PFSK-1 (cell line): ENCODE data around the gene ATP6V1A.
A peak's percentile ranks its signal among the peaks of the same experiment; 100 is the strongest.

Source experiments
- FOXP2 ChIP-seq: optimal IDR thresholded peaks from 2 replicates; pipeline ENCODE3; 2011; ENCODE audit warnings: borderline replicate concordance, control low read depth, inconsistent platforms; ENCODE audit not compliant: insufficient read depth; ENCODE audit errors: extremely low read length, extremely low read depth
- POLR2AphosphoS5 ChIP-seq: IDR thresholded peaks from 2 replicates; pipeline ENCODE4 v1.6.1; 2012; ENCODE audit warnings: low read depth, mild to moderate bottlenecking, control low read depth, low read length, moderate library complexity
- REST ChIP-seq, 2 experiments: IDR thresholded peaks; 2 replicates each; pipeline versions ENCODE4 v1.6.1 to v1.8.0; 2011 to 2012; ENCODE audit warnings: low read depth in 2 of 2, low read length in 2 of 2, control low read depth in 1 of 2, inconsistent platforms in 1 of 2, mild to moderate bottlenecking in 1 of 2, moderate library complexity in 1 of 2; ENCODE audit not compliant: insufficient read depth in 1 of 2
- SIN3A ChIP-seq: IDR thresholded peaks from 2 replicates; pipeline ENCODE4 v1.6.1; 2012; ENCODE audit warnings: mild to moderate bottlenecking, low read length, moderate library complexity, borderline replicate concordance; ENCODE audit not compliant: insufficient read depth
- TAF1 ChIP-seq: IDR thresholded peaks from 2 replicates; pipeline ENCODE4 v1.6.1; 2012; ENCODE audit warnings: low read length, control low read depth, borderline replicate concordance; ENCODE audit not compliant: insufficient read depth

ATP6V1A gene

GRCh38 chr3:113744941-113745755 lies 1.7 kb upstream of the ATP6V1A start:
- TF ChIP-seq SIN3A (0 out of 2 replicates have a peak, but pooled peaks have one; percentile 20), POLR2AphosphoS5 (no peak), REST (IDR thresholded peaks at IDR 0.05; ENCODE audit: insufficient read depth in 1 of 2, low read depth in 2 of 2, low read length in 2 of 2) (no peak), FOXP2 (no peak)

GRCh38 chr3:113745756-113746547 lies 883 bp upstream of the ATP6V1A start, which contains the start of gene NAA50:
Gene NAA50 (minus strand): TSS chr3:113746249. CDS start chr3:113745949, 300 bp downstream.
- peak; percentile 67 for TF ChIP-seq POLR2AphosphoS5
- no peak; the same call in 1 of the 2 replicates for TF ChIP-seq TAF1
- 0 out of 4 replicates have a peak, but pooled peaks of 1 of the 2 experiments have one; percentile 26 for TF ChIP-seq REST (IDR thresholded peaks at IDR 0.05; ENCODE audit: insufficient read depth in 1 of 2, low read depth in 2 of 2, low read length in 2 of 2)
- no peak for TF ChIP-seq FOXP2
- TF ChIP-seq SIN3A: no peak

DNA sequence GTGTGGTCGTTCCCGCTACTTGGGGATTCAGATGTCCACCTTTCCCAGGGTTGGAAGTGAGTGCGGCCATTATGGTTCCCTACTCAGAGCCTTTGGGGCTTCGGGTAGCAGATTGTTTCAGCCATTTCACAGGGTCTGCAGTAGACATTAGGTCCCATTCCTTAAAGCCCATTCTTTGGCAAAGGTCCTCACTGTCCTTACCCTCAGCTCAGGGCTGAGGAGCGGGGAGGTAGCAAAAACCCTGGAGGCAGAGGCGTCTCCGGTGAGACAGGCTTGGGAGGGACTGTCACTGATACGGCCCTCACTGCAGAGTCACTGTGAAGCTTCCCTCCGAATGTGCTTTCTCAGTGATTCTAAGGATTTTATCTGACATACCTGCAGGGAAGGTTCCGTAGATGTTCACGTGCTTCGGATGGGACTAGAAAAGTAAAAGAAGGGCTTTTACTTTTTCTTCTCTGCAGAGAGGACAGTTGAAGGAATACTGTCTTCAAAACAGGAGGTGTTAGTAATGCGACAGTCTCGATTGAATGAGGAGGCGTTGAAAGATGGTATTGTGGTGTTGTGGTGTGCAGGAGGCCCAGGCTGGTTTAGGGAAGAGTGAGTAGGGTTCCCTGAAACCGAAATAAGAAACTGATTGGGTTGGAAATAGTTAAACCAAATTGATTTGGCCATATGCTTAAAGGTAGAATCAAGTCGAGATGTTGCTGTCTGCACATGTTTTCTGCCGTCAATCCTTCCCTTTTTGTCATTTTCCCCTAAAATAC lies 630 bp downstream of the ATP6V1A start:
- TF ChIP-seq TAF1: no peak
- no peak for TF ChIP-seq SIN3A
- TF ChIP-seq FOXP2: no peak
- no peak for TF ChIP-seq POLR2AphosphoS5
- no peak for TF ChIP-seq REST (IDR thresholded peaks at IDR 0.05; ENCODE audit: insufficient read depth in 1 of 2, low read depth in 2 of 2, low read length in 2 of 2)

GRCh38 chr3:113751141-113751540 lies 4.3 kb downstream of the ATP6V1A start:
- TF ChIP-seq POLR2AphosphoS5 (no peak), TAF1 (no peak), REST (IDR thresholded peaks at IDR 0.05; ENCODE audit: insufficient read depth in 1 of 2, low read depth in 2 of 2, low read length in 2 of 2) (no peak), SIN3A (no peak), FOXP2 (no peak)
